ENCODE data around the gene MRPS11.
"Not testable (repeated sequence)": the region's sequence is repeated elsewhere in the genome, so short reads cannot be mapped to it uniquely, and the experiment has no call there.

The MRPS11 gene

GRCh38 chr15:88490036-88490435, 22.5 kb downstream of the MRPS11 start:
- no peak for DNase-seq (ENCODE audit: low spot score)

- no peak for DNase-seq (ENCODE audit: low spot score)
Observed at GRCh38 chr15:88491158-88491557, 23.6 kb downstream of the MRPS11 start.

DNA sequence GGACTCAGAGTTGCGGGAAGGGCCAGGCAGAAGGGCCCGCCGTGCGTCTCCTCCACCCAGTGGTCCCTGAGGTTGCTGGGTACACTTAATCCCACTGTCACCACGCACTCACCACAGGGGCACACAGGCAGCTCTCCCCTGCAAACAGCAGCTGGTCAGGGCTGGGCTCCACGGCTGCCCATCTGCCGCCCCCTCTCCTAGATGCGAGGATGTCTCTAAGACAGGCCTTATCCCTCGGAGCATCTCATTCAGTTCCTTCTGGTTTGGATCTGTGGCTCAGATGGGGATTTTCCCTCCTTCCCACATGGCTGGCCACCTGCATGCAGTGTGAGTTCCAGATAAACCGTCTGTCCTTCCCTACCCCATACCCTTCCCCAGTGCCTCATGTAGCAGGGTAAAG, 26.3 kb downstream of the MRPS11 start:
- no peak for DNase-seq (ENCODE audit: low spot score)

GRCh38 chr15:88497109-88497765, 29.7 kb downstream of the MRPS11 start:
- DNase-seq (ENCODE audit: low spot score): no peak

GRCh38 chr15:88498996-88499395, 31.5 kb downstream of the MRPS11 start:
- DNase-seq (ENCODE audit: low spot score): no peak

DNA sequence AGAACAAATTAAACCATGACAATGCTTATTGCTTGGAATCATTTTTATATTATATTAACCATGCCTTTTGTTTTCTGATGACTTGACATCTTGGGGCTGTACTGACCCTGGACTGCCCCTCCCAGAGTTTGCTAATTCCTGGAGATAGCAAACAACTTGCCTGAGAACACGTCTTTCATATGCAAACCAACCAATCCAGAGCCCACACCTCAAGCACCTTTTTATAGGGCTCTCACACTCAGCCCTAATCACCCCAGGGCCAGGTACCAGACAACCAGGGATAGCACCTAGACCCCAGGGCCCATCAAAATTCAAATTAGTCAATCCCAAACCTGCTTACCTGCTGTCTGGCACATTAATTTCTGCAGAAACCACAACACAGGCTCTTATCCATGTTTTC, 36.9 kb downstream of the MRPS11 start:
- DNase-seq (ENCODE audit: low spot score): no peak

DNA sequence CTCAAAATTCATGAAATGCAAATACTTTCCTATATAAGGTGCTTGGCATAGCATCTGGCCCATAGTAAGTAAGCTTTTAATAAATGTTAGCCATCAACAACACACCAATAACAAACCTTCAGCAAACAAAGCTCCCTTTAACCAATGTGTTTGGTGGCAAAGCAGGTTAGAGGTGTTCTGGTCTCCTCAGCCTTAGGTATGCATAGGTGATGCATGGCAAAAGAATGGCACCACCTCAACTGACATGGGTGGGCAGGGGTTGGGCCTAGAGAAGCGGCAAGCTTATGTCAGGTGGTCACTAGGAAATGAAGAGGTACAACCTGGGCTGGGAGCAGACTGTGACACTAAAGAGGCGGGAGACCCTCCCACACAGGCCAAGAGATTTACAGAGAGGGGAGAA, 38.2 kb downstream of the MRPS11 start:
- no peak for DNase-seq (ENCODE audit: low spot score)

DNA sequence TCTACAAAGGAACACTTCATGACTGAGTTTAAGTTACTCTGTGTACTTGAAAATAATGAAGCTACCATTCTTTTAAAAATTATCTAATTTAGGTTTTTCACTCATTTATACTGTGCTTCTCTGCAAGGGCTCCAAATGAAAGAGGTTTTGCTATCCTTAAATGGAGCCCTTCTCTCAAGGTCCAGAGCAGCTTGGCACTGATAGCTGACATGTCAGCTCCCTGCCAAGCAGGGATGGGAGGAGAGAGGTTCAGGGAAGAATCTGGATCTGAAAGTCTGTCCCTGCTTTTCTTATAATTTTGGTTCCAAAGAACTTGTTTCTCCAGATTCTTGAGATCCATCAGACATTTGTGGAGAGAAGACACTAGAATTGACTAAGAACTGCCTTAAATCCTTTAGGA, 39.1 kb downstream of the MRPS11 start:
- DNase-seq (ENCODE audit: low spot score): no peak

DNA sequence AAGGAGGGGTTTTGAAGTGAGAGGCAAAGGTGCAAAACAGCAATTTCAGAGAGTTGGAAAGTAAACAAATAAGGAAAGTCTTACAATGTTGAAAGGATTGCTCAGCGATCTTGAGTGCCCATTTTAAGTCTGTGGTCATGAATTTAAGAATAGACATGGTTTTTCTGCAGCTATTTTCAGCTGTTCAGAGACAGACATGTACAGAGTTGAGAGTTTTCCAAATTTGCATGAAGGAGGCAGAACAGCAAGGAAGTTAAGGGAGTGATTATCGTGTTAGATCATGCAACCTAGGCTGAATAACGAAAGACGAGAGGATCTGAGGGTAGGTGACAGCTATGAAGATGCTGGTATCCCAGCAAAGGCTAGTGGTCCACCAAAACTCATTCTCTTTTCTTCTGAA, 41.8 kb downstream of the MRPS11 start:
- DNase-seq (ENCODE audit: low spot score): no peak

GRCh38 chr15:88509964-88510363, 42.5 kb downstream of the MRPS11 start:
- no peak for DNase-seq (ENCODE audit: low spot score)

DNA sequence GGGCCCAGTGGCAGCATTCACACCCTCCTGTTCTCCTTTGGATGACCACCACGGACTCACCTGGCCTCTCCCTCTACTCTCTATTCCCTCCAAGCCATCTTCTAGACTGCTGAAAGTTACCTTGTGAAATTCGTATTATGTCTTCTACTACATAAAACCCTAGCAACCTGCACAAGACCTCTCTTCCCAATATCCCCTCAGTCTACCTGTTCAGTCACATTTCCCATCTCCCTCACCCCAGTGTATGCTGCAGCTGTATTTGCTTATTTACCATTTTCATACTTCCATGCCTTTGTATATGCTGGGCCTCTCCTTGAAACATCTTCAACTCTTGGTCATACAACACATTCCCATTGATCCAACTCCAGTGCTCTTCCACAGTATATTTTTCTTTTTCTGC, 43.7 kb downstream of the MRPS11 start:
- DNase-seq (ENCODE audit: low spot score): no peak

- no peak for DNase-seq (ENCODE audit: low spot score)
Observed at GRCh38 chr15:88512078-88512477, 44.6 kb downstream of the MRPS11 start.

DNA sequence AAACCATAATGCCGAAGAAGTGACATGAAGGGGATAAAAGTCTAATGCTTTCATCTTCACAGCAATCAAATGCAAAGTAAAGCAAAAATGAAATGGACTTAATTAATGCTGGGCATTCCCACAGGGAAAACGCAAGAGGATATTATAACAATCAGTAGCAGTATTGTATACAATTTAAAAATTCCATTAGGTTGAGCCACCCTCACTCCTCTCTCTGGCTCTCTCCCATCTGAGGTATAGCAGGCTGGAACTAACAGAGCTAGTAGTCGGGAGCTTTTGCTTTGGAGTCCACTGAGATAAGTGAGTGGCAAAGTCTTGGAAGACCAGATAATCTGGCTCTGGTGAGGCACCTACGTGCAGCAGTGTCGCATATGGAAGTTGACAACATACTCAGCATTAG, 45.1 kb downstream of the MRPS11 start:
- DNase-seq (ENCODE audit: low spot score): no peak

DNA sequence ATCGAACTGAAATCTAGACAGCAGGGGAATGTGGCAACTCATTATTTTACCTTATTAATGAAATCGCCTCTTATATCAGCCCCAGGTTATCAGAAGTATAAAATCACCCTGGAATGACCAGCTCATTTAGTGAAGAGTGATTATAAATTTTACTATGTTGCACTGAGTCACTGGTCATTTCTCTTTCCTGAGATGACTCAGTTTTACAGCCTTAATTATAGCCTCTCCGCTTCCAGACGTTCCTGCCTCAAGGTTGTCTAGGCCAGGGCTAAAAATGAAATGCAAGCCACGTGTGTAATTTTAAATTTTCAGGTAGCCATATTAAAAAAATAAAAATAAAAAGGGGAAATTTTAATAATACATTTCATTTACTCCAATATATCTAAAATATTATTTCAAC, 45.7 kb downstream of the MRPS11 start:
- no peak for DNase-seq (ENCODE audit: low spot score)

- DNase-seq (ENCODE audit: low spot score): no peak
Observed at GRCh38 chr15:88518903-88519302, 51.4 kb downstream of the MRPS11 start.

DNA sequence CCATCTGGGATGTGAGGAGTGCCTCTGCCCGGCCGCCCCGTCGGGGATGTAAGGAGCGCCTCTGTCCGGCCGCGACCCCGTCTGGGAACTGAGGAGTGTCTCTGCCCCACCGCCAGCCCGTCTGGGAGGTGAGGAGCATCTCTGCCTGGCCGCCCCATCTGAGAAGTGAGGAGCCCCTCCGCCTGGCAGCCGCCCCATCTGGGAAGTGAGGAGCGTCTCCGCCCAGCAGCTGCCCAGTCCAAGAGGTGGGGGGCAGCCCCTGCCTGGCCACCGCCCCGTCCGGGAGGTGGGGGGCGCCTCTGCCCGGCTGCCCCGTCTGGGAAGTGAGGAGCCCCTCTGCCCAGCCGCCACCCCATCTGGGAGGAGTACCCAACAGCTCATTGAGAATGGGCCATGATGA, 56.6 kb downstream of the MRPS11 start:
- DNase-seq (ENCODE audit: low spot score): not testable (repeated sequence)

DNA sequence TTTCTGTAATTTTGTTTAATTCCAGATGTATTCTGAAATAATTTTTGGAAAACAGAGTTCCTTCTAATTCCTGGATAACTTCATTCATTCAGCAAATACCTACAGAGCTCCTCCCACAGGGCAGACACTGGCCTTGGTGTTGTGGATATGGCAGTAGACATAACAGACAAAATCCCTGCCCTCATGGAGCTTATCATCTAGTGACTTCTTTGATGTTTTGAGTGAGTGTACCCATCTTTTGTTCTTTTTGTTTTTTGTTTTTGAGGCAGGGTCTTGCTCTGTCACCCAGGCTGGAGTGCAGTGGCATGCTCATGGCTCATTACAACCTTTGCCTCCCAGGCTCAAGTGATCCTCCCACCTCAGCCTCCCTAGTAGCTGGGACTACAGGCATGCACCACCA, 57.9 kb downstream of the MRPS11 start:
- DNase-seq (ENCODE audit: low spot score): no peak

DNA sequence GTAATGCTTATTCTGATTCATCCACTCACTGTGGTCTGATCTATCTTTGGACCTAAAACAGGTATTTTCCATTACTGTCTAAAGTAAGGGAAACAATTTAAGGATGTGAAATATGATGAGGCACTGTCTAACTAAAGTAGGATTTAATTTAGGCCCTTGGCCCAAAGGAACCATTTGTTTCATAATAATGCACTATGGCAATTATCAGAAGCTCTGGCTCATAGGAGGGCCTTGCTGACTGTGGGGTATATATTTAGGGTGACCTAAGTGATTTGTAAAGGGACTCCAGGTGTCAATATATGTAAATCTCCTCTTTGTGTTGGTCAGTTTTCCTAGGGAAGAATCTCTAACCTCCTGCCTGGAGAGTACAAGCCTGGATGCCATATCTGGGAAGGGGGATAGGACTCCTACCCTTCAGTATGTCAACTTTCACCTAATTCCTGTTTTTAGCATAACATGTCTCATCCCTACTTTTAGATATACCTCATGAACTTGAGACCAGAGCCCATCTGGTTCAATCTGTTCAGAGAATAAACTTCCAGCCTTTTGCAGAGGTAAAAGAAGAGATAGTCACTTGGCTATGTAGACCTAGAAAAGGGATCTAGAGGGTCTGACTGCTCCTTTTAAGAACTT, 58.9 kb downstream of the MRPS11 start:
- no peak for DNase-seq (ENCODE audit: low spot score)

DNA sequence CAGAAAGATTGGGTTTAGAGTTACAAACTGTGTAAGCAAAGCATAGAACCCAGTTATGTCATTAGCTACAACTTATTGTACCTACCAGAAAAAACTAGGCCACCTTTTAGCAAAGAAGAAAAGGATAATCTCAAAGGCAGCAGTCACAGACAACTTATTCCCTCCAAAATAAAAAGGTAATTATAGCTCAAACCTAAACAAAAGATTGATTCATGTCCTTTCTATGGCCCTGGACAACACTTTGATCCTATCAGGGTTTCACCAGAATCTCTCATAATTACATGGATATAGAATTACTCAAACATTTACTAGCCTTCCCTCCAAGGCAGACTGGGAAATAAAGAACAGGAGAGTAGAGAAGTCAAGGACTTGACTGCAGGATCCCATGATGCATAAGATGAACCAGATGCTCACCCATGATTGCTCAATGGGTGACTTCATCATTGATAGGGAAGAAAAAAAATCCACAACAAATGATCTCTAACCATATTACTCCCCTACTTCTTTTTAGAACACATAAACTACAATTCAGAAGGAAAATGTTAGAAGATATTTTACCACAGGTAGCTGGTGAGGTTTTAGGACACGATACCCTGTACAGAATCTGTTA, 61.6 kb downstream of the MRPS11 start:
- DNase-seq (ENCODE audit: low spot score): no peak

All from germinal center (tissue), 1 donor.